Measurements from ENCODE around the gene CPLANE2. TPM values are rescaled to one million over a fixed set of nuclear protein-coding genes. Genes with fewer than 3 reads are reported as not detected.

The CPLANE2 gene
- total RNA-seq, 1 experiment from 2014 or later: 4.2 TPM

GRCh38 chr1:16209847-16210407, 27.1 kb downstream of the CPLANE2 start:
- H3K27ac Mint-ChIP-seq (ENCODE audit: unreplicated experiment): no peak overlapping the region

GRCh38 chr1:16209132-16209846, 27.7 kb downstream of the CPLANE2 start:
- no peak for DNase-seq
- CTCF ChIA-PET: no interaction called here
- no peak overlapping the region for H3K27ac Mint-ChIP-seq (ENCODE audit: unreplicated experiment)
- H3K27me3 Mint-ChIP-seq (ENCODE audit: unreplicated experiment): no peaks in the 10 kb centered on the region
- no peaks in the 10 kb centered on the region for H3K9me3 Mint-ChIP-seq (ENCODE audit: low read depth, unreplicated experiment)
- intact Hi-C loops (cut with micrococcal nuclease; ENCODE audit: unreplicated experiment): loop anchor here (5.0 kb wide), 1 partner anchor 33 kb away; no protein-coding TSS in a partner anchor
- BruUV-seq (replicated peaks): no TSS peak
- H3K4me3 Mint-ChIP-seq (ENCODE audit: low read depth, unreplicated experiment): no peak overlapping the region
- H3K36me3 Mint-ChIP-seq (ENCODE audit: insufficient read depth, unreplicated experiment): peaks cover 31% of the 10 kb centered on the region
- TF ChIP-seq CTCF (IDR thresholded peaks at IDR 0.05; ENCODE audit: unreplicated experiment): no peak
- peaks cover 42% of the 10 kb centered on the region for H3K4me1 Mint-ChIP-seq (ENCODE audit: low read depth, unreplicated experiment)

More at GRCh38 chr1:16209847-16210407, 27.1 kb downstream of the CPLANE2 start:
- no TSS peak for BruUV-seq (replicated peaks)
- Mint-ChIP-seq H3K4me1 (ENCODE audit: low read depth, unreplicated experiment) (peaks cover 42% of the 10 kb centered on the region), H3K27me3 (ENCODE audit: unreplicated experiment) (no peaks in the 10 kb centered on the region), H3K4me3 (ENCODE audit: low read depth, unreplicated experiment) (no peak overlapping the region), H3K36me3 (ENCODE audit: insufficient read depth, unreplicated experiment) (peaks cover 26% of the 10 kb centered on the region), H3K9me3 (ENCODE audit: low read depth, unreplicated experiment) (no peaks in the 10 kb centered on the region)
- CTCF ChIA-PET: no interaction called here
- intact Hi-C loops (cut with micrococcal nuclease; ENCODE audit: unreplicated experiment): loop anchor here (5.0 kb wide), 1 partner anchor 32 kb away; no protein-coding TSS in a partner anchor
- DNase-seq: no peak
- TF ChIP-seq CTCF (IDR thresholded peaks at IDR 0.05; ENCODE audit: unreplicated experiment): no peak

- Mint-ChIP-seq H3K27ac (ENCODE audit: unreplicated experiment) (no peak overlapping the region), H3K36me3 (ENCODE audit: insufficient read depth, unreplicated experiment) (peaks cover 34% of the 10 kb centered on the region), H3K27me3 (ENCODE audit: unreplicated experiment) (no peaks in the 10 kb centered on the region), H3K9me3 (ENCODE audit: low read depth, unreplicated experiment) (no peaks in the 10 kb centered on the region), H3K4me3 (ENCODE audit: low read depth, unreplicated experiment) (no peak overlapping the region), H3K4me1 (ENCODE audit: low read depth, unreplicated experiment) (peaks cover 41% of the 10 kb centered on the region)
- BruUV-seq (replicated peaks): no TSS peak
- CTCF ChIA-PET: interaction anchor here (0.6 kb wide), 1 partner anchor 30 kb away, joined by 6 read pairs; no protein-coding TSS in a partner anchor
- intact Hi-C loops (cut with micrococcal nuclease; ENCODE audit: unreplicated experiment): loop anchor here (5.0 kb wide), 1 partner anchor 34 kb away; no protein-coding TSS in a partner anchor
- DNase-seq: no peak
- no peak for TF ChIP-seq CTCF (IDR thresholded peaks at IDR 0.05; ENCODE audit: unreplicated experiment)
Measured at GRCh38 chr1:16208270-16208987, 28.6 kb downstream of the CPLANE2 start.

All from Calu3 (cell line).